Calu3 (cell line): ENCODE results near the gene SLC41A3. TPM values are rescaled to one million over a fixed set of nuclear protein-coding genes. Genes with fewer than 3 reads are reported as not detected.

Experiments used
- BruUV-seq: library from RNA; stranded (reverse); fragments of 400-500 nt; replicated peaks from 2 replicates; lab custom pipeline; 2021; lab: Mats Ljungman, UMichigan
- CTCF ChIA-PET: fragments of 300-600 bp; sonication (Branson Sonifier 250); formaldehyde crosslinking; loops from one replicate; lab custom pipeline; 2022; ENCODE audit warnings: antibody characterized with exemption; lab: Charles Lee
- DNase-seq: peaks from one replicate; pipeline ENCODE4 v3.0.0; 2022
- H3K27ac Mint-ChIP-seq: one replicate; pipeline ENCODE4 v1.8.0; 2022; ENCODE audit warnings: mixed read lengths; ENCODE audit not compliant: unreplicated experiment
- H3K27me3 Mint-ChIP-seq: one replicate; pipeline ENCODE4 v1.8.0; 2022; ENCODE audit warnings: mixed read lengths; ENCODE audit not compliant: unreplicated experiment
- H3K36me3 Mint-ChIP-seq: one replicate; pipeline ENCODE4 v1.8.0; 2022; ENCODE audit warnings: mild to moderate bottlenecking, moderate library complexity, mixed read lengths; ENCODE audit not compliant: insufficient read depth, unreplicated experiment
- H3K4me1 Mint-ChIP-seq: one replicate; pipeline ENCODE4 v1.8.0; 2022; ENCODE audit warnings: mild to moderate bottlenecking, low read depth, mixed read lengths; ENCODE audit not compliant: unreplicated experiment
- H3K4me3 Mint-ChIP-seq: one replicate; pipeline ENCODE4 v1.8.0; 2022; ENCODE audit warnings: mild to moderate bottlenecking, low read depth, moderate library complexity, mixed read lengths; ENCODE audit not compliant: unreplicated experiment
- H3K9me3 Mint-ChIP-seq: one replicate; pipeline ENCODE4 v1.8.0; 2022; ENCODE audit warnings: low read depth, mixed read lengths; ENCODE audit not compliant: unreplicated experiment
- CTCF ChIP-seq: fragments of 200-600 bp; IDR thresholded peaks from one replicate; pipeline ENCODE4 v1.8.0; 2022; ENCODE audit warnings: antibody characterized with exemption; ENCODE audit not compliant: unreplicated experiment
- intact Hi-C: fragments of 100-400 bp; cut with micrococcal nuclease; formaldehyde crosslinking; loops from one replicate; pipeline ENCODE4 v1.10.0; 2022; ENCODE audit not compliant: unreplicated experiment
- total RNA-seq: library from RNA; stranded (reverse); gene quantifications from 2 replicates; pipeline ENCODE4 v1.2.3, GENCODE V29; 2022

The SLC41A3 gene
- total RNA-seq, 1 experiment from 2014 or later: 101 TPM

- Mint-ChIP-seq H3K27me3 (no peaks in the 10 kb centered on the region), H3K36me3 (no peaks in the 10 kb centered on the region), H3K4me1 (peaks cover 10% of the 10 kb centered on the region), H3K4me3 (no peak overlapping the region), H3K9me3 (no peaks in the 10 kb centered on the region), H3K27ac (no peak overlapping the region)
- CTCF ChIA-PET: no interaction called here
- TF ChIP-seq CTCF: no peak
- intact Hi-C loops: no loop called here
- BruUV-seq: no TSS peak
- DNase-seq: no peak
Measured at GRCh38 chr3:126051741-126052140, 32.2 kb downstream of the SLC41A3 start.

- Mint-ChIP-seq H3K9me3 (no peaks in the 10 kb centered on the region), H3K36me3 (no peaks in the 10 kb centered on the region), H3K4me1 (peaks cover 10% of the 10 kb centered on the region), H3K27me3 (no peaks in the 10 kb centered on the region), H3K27ac (no peak overlapping the region), H3K4me3 (no peak overlapping the region)
- TF ChIP-seq CTCF: no peak
- no TSS peak for BruUV-seq
- intact Hi-C loops: no loop called here
- CTCF ChIA-PET: no interaction called here
- DNase-seq: no peak
Measured at GRCh38 chr3:126051234-126051633, 32.7 kb downstream of the SLC41A3 start.

- TF ChIP-seq CTCF: no peak
- intact Hi-C loops: no loop called here
- Mint-ChIP-seq H3K36me3 (no peaks in the 10 kb centered on the region), H3K9me3 (no peaks in the 10 kb centered on the region), H3K4me1 (peaks cover 10% of the 10 kb centered on the region), H3K27me3 (no peaks in the 10 kb centered on the region), H3K27ac (no peak overlapping the region), H3K4me3 (no peak overlapping the region)
- DNase-seq: no peak
- no TSS peak for BruUV-seq
- CTCF ChIA-PET: interaction anchor here (1.2 kb wide), 1 partner anchor 10 kb away, joined by 3 read pairs; no protein-coding TSS in a partner anchor
Measured at GRCh38 chr3:126050626-126051025, 33.3 kb downstream of the SLC41A3 start.

DNA sequence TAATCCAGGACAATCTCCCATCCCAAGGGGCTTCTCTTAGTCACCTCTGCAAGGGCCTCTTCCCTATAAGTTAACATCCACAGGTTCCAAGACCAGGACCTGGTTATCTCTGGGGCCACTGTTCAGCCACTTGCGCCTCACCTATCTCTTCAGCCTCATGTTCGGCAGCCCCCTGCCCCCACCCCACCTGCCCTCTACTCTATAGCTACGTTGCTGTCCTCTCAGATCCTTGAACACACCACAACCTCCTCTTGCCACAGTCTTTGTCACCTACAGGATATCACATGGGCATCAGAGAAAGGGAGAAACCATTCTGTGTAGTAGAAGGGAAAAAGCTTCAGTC lies 33.9 kb downstream of the SLC41A3 start:
- peaks cover 10% of the 10 kb centered on the region for H3K4me1 Mint-ChIP-seq
- no peaks in the 10 kb centered on the region for H3K27me3 Mint-ChIP-seq
- peaks cover under 1% of the 10 kb centered on the region for H3K9me3 Mint-ChIP-seq
- H3K4me3 Mint-ChIP-seq: no peak overlapping the region
- DNase-seq: no peak
- no peaks in the 10 kb centered on the region for H3K36me3 Mint-ChIP-seq
- BruUV-seq: no TSS peak
- H3K27ac Mint-ChIP-seq: no peak overlapping the region
- CTCF ChIA-PET: interaction anchor here (1.2 kb wide), 1 partner anchor 10 kb away, joined by 3 read pairs; no protein-coding TSS in a partner anchor
- TF ChIP-seq CTCF: no peak
- intact Hi-C loops: no loop called here
